OCI-LY1 (cell line): ENCODE measurements around the gene CNTN5.

ENCODE experiments used
- EZH2 ChIP-seq: fragments of 200-600 bp; sonication (generic), shearing (Covaris generic); IDR thresholded peaks from 2 replicates; pipeline ENCODE4 v1.8.0; 2017; ENCODE audit warnings: borderline replicate concordance, mixed run types, mild to moderate bottlenecking, antibody characterized with exemption, low read length, moderate library complexity, mixed read lengths
- TF ChIP-seq, protein P1 (sequence below): fragments of 200-600 bp; sonication (generic), shearing (Covaris generic); IDR thresholded peaks from 2 replicates; pipeline ENCODE4 v1.5.1; 2017; ENCODE audit warnings: mild to moderate bottlenecking, antibody characterized with exemption, low read length, moderate library complexity, mixed read lengths

DNA sequence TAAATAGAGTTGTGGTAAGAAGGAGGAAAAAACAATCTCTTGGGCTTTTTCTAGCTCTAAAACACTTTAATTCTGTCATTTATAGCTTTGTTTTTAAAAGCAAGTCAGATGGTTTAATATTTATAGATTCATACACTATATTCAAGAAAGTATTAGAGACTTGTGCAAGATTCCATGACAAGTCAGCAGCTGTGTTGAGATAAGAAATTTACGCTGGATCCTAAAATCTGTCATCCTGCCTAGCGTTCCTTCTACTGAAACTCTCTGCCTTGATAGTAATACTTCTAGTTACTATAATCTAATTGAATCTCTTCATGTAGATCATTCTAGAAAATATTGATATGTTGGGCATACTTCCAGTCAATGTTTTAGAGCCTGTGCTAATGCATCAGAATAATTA is 721.8 kb downstream of the CNTN5 start:
- TF ChIP-seq, protein P1, sequence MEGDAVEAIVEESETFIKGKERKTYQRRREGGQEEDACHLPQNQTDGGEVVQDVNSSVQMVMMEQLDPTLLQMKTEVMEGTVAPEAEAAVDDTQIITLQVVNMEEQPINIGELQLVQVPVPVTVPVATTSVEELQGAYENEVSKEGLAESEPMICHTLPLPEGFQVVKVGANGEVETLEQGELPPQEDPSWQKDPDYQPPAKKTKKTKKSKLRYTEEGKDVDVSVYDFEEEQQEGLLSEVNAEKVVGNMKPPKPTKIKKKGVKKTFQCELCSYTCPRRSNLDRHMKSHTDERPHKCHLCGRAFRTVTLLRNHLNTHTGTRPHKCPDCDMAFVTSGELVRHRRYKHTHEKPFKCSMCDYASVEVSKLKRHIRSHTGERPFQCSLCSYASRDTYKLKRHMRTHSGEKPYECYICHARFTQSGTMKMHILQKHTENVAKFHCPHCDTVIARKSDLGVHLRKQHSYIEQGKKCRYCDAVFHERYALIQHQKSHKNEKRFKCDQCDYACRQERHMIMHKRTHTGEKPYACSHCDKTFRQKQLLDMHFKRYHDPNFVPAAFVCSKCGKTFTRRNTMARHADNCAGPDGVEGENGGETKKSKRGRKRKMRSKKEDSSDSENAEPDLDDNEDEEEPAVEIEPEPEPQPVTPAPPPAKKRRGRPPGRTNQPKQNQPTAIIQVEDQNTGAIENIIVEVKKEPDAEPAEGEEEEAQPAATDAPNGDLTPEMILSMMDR, result no peak
- TF ChIP-seq EZH2, result no peak
